Stimulated activated CD4-positive, alpha-beta T cell treated with anti-CD3 and anti-CD28 coated beads, Interleukin-15, amount 100 ng/mL, for 48 hours (primary cell): Measurements from ENCODE around the gene CDK11B.
"Not testable (repeated sequence)": the region's sequence is repeated elsewhere in the genome, so short reads cannot be mapped to it uniquely, and the experiment has no call there.

Source experiments
- DNase-seq, 2 donors: peaks; one replicate each; pipeline ENCODE4 v3.0.0-alpha.2; 2020; ENCODE audit warnings: low read depth in 2 of 2

The CDK11B gene

DNA sequence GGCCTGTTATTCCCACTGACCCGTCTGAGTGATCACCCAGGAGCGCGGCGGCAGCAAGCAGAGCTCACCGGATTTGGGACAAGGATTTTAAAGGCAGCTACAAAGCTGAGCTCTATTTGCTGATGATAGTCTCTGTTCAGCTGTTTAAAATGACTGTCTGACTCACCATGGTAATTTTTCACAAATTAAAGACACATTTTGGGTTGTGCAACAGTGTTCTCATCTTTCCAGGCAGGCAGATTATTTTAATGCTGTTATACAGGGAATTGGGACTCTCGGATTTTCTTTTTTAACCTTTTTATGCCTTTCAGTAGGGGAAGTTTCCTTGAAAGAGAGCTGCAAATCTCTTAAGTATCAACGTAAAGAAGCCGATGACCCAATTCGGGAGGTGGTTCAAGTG lies 3.6 kb upstream of the CDK11B start:
- not testable (repeated sequence) for DNase-seq

DNA sequence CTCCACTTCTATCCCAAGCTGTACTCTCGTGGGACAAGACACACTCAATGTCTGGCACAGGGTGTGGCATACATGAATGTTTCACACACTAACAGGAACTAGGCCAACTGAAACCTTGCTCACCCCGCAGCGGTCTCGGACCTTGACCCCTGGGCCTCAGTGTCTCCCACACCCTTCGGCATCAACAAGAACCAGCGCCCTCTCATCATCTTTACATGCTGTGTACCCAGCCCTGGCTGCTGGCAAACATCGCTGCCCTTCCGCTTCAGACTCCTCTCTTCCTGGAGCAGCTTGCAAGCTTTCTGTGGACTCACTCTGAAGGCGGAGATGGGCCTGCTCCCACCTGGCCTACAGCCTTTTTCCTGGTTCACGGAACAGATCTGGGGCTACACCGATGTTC lies 10.5 kb downstream of the CDK11B start:
- DNase-seq = not testable (repeated sequence)

DNA sequence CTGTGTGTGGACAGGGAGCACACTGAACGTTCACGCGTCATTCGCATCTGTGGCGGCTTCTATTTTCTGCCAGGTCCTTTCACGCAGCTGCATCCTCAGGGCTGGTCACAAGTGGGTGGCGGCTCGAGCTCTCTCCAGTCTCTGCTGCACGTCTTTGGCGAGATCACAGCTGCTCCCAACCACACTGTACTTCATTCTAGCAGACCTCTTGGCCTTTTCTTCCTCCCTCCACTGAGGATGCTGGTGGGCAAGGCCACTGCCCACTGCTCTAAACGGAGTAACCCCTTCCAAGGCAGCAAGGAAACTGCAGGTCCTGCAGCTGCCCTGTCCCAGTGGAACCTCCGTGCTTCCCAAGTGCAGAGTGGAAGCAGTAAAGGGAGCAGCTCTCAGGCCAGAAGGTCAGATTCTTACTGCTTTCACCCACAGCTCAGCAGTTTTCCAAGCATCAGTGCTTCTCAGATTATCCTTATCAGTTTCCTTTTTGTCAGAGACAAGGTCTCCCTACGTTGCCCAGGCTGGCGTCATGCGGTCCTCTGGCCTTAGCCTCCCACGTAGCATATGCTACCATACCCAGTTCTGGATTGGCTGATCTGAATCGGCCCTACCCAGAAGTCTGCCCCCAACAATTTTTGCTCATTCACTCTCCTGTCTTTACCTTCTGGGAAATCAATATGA lies 11.1 kb downstream of the CDK11B start:
- not testable (repeated sequence) for DNase-seq

DNA sequence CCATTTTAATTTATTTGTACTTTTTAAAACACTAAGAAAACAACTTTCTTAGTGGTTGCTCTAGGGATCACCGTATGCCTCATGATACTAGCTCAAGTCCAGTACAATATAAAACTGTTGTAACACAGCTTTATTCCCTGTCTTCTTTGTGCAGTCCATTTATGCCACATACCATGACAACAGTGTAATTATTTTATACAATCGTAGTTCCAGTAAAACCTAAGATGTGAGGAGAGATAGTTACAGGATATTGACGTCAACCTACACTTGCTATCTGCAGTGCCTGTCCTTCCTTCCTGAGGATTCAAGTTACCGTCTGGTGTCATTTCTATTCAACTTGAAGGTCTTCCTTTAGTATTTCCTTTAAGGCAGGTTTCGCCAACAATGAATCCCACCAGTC lies 12.5 kb downstream of the CDK11B start:
- DNase-seq = not testable (repeated sequence)

DNA sequence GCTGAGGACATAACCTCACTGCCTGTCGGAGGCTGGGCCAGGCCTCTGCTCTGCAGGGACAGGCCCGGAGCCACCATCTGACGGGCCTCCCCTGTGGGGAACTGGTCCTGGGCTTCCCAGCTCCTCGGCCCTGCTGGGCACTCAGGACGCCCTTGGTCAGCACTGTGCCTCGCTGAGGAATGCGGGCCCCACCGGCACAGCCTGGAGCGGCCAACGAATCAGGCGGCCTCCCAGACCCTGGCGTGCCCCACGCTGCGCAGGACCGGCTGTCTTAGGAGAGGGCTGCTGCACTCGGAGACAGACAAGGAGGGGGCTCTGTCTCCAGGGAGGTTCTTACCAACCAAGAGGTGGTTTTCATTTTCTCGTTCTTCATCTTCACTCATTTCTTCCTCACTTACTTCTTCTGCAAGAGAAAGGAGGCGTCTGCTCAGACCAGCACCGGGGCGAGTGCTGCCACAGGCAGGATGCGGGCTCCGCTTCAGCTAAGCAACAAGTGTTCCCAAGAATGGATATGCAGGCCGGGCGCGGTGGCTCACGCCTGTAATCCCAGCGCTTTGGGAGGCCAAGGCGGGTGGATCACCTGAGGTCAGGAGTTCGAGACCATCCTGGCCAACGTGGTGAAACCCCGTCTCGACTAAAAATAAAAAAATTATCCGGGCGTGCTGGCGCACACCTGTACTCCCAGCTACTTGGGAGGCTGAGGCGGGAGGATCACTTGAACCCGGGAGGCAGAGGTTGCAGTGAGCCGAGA lies 17.9 kb downstream of the CDK11B start:
- DNase-seq = not testable (repeated sequence)

DNA sequence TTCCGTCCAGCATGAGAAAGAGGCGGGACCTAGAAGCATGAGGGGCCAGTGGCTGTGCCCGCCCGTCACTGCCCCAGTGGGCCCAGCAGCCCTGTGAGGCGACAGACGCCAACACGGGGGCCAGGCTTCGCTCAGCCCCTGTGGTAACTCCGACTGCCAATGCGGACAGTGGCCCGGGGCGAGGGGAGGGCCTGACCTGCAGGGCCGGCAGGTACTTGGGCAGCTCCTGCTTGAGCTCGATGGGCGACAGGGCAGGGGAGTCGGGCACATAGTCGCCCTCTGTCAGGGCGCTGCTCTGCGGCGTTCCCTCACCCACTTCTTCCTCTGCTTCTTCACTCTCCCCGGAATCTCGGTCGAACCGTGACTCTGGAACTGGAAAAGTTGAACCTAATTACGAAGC lies 18.7 kb downstream of the CDK11B start:
- DNase-seq = not testable (repeated sequence)

DNA sequence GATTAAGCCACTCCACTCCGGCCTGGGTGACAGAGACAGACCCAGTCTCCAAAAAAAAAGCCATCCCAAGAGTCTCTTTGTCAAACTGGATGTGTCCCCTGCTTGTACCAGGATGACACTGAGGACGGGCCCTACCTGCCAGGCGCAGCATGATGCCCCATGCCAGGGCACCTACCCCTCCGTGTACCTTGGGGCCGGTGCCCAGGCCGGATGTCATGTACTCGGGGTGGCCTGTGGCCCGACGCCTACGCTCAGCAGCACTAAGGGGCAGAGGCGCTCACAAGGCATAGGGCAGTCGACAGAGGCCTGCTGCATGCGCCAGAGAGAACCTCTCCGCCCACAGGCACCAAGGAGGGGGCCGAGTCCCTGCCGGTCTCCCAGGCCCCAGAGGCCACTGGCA lies 19.4 kb downstream of the CDK11B start:
- DNase-seq = not testable (repeated sequence)

DNA sequence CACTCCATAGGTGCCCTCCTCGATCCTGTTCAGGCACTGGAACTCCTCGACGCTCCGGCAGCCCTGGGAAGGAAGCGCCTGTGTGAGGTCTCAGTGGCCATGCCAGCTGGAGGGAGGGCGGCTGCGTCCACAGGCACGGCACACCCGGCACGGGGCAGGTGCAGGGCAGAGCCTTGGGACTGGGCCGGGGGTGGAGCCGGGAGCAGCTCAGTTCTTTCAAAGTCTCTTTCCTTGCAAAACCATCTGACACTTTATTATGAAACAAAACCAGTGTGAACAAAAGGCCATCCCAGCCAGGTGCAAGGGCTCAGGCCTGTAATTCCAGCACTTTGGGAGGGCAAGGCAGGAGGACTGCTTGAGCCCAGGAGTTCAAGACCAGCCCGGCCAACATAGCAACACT lies 20.3 kb downstream of the CDK11B start:
- DNase-seq = not testable (repeated sequence)

DNA sequence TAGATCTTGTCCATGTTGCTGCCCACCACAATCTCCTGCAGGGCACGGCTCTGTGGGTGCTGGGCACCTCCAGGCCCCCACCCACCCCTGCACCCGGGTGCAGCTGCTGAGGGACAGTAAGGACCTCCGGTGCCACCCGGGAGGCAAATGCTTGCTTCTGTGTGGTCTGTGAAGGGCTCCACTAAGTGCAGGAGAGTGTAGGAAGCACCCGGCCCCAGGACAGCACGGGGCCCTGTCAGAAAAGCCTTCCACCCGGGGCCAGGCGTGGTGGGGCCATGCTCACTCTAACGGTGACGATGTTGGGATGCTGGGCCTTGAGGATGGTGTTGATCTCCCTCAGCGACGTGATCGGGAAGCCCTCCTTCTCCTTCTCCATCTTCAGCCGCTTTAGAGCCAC lies 21.3 kb downstream of the CDK11B start:
- not testable (repeated sequence) for DNase-seq

DNA sequence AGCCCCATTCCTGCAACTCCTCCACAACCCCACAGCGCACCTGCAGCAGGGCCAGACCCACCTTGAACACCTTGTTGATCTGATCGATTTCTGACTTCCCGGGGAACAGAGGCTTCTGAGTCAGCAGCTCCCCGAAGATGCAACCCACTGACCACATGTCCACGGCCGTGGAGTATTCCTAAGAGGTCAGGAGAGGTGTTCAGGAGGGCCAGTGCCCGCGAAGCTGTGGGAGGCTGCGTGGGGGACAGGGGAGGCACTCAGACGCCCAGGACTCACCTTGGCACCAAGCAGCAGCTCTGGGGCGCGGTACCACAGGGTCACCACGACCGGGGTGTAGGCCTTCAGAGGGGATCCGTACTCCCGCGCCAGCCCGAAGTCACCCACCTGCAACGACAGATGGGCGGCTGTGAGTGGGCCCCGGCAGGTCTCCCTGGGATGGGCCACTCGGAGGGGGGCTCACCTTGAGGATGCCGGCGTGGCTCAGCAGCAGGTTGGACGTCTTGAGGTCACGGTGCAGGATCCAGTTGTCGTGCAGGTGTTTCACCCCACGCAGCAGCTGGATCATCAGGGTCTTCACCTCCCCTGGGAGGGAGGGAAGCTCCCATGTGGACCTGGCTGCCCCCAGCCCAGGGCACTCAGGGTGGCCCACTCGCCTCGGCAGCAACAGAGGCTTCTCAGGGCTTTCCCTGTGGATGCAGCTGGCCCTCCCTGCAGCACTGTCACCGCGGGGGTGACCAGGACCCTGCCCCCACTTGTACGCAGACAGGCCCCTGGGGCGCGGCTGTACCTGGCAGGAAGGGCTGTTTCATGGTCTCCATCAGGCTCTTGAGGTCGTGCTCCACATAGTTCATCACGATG lies 22.0 kb downstream of the CDK11B start:
- DNase-seq = not testable (repeated sequence)

DNA sequence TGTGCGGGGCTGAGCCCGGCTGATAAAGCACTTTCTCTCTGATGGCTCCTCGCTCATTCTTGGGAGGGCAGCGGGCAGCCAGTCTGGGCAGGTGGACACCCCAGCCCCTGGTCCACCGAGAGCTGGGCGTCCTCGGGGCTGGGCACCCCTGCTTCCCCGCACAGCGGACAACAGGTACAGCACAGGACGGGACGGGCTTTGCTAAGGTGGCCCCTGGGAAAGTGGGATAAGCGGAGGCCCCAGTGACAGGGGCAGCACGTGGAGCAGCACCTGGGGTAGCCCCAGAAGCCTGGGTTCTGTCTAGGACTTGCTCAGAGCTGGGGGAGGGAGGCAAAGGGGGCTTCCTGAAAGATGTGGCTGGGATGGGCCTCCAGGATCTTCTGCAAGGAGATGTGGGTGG lies 24.2 kb downstream of the CDK11B start:
- DNase-seq = not testable (repeated sequence)

DNA sequence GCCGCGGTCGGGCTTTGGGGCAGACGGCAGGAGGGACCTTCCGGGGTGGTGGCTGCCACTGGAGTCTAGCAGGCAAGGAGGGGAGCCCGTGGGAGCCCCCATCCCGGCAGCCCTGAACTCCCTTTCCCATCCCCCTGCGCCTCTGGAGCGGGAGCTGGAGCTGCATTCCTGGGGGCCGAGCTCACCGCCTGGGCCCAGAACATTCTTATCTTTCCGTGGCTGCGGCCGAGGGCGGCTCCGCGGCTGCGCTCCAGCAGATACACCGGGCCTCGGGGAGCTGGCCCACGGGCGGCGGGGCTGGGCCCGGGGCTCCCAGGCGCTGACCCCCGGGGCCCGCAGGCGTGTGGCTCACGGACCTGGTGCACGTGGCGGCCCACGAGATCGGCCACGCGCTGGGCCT lies 25.4 kb downstream of the CDK11B start:
- not testable (repeated sequence) for DNase-seq

DNA sequence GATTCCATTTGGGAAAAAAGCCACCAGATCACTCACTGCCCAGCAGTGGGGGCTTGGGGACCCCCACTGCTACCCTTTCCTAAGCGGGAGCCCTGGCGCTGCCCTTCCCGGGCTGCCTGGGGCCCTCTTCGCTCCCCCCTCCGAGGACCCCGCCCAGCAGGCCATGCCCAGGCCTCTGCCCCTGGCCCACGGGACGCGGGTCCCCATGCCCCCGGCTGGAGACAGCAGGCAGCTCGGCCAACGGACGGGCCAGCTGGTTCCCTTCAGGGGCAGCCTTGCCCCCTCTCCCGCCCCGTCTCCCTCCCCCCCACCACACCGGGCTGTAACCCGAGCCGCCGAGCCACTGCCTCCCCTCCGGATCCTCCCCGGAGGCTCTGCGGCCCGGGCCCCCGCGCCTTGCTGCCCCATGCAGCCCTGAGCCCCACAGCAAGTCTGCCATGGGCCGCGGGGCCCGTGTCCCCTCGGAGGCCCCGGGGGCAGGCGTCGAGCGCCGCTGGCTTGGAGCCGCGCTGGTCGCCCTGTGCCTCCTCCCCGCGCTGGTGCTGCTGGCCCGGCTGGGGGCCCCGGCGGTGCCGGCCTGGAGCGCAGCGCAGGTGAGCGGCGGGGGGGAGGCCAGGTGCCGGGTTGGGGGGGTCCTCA lies 26.9 kb downstream of the CDK11B start, which contains the start of gene MMP23B:
TSS of gene MMP23B (plus strand) at position 392 of the 639 bp plus-strand sequence. CDS start at position 438, 46 bp downstream.
- DNase-seq = no peak

DNA sequence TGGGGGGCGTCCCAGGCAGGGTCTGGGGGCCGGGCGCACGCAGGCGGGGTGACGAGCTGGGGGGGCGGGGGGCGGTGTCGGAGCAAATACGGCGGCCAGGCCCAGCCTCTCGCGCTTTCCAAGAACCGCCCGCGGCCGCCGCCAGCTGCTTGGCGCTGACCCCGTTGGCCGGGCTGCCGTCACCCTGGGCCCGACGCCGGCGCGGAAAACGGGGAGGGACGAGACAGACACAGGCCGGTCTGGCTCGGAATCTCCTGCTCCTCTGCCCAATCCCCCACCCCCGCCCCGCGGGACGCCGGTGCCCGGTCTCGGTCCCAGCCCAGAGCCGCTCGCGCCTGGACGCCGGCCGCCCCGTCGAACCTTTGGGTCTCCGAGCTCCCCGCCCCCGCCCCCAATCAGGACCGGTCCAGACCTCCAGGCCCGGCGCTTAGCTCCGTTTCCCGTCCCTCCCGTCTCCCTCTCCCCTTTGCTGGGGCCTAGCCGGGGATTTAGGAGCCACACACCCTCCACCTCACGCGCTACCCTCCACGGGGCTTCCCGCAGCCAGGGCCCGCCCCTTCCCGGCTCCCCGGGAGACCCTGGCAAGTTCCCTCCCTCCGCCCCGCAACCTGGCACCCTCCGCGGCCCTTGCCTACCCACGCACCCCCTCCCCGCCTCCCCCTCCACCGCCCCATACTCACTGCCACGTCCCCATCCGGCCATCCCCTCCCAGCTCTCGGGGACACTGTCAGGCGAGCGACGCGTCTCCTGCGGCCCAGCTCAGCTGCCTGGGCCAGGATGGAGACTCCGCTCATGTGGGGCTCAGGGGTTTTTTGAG lies 27.6 kb downstream of the CDK11B start:
- no peak for DNase-seq

DNA sequence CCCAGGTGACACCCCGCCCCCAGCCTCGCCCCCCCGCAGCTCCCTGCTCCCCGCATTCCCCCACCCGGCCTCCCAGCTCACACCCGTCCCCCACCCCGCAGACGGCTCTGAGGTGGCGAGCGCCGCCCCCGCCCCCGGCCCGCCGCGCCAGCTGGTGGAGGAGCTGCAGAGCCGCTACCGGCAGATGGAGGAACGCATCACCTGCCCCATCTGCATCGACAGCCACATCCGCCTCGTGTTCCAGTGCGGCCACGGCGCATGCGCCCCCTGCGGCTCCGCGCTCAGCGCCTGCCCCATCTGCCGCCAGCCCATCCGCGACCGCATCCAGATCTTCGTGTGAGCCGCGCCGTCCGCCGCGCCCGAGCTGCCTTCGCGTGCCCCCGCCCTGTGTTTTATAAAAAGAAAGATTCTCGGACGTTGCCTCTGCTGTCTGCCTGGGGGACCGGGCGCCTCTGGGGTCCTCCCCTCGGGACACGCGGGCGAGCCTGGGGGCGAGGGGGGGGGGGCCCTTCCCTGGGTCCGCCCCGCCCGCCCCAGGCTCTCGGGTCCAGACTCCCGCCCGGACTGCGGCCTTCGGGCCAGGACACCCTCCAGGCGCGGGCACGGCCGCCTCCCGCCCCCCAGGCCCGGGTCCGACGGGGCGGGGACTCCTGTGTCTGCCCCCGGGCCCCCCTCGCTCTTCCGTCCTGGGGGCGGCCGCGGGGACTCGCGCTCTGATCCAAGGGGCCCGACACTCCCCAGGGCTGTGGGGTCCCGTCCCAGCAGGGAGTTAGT lies 28.4 kb downstream of the CDK11B start:
- peak; percentile 89 for DNase-seq

DNA sequence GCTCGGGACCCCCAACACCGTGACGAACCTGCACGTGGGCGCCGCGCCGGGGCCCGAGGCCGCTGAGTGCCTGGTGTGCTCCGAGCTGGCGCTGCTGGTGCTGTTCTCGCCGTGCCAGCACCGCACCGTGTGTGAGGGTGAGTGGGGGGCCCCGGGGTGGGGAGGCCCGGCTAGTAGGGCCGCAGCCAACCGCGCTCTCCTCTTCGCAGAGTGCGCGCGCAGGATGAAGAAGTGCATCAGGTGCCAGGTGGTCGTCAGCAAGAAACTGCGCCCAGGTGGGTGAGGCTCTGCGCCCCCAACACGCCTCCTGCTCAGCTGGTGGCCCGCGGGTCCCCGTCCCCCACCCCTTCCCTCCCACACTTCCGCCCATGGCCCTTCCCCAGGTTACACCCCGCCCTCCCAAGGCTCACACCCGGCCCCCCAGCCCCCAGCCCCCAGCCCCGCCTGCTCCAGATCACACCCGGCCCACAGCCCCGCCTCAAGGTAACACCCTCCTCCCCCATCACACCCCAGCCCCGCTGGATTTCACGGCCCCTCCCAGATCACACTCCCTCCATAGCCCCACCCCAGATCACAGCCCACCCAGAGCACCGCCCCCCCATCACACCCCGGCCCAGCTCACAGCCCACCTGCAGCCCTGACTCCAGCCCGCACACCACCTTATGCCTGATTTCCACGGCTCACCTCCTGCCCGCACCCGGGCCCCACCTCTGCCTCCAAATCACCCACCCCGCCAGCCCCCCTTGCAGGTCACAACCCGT lies 29.2 kb downstream of the CDK11B start:
- DNase-seq = peak; percentile 41 to 42

DNA sequence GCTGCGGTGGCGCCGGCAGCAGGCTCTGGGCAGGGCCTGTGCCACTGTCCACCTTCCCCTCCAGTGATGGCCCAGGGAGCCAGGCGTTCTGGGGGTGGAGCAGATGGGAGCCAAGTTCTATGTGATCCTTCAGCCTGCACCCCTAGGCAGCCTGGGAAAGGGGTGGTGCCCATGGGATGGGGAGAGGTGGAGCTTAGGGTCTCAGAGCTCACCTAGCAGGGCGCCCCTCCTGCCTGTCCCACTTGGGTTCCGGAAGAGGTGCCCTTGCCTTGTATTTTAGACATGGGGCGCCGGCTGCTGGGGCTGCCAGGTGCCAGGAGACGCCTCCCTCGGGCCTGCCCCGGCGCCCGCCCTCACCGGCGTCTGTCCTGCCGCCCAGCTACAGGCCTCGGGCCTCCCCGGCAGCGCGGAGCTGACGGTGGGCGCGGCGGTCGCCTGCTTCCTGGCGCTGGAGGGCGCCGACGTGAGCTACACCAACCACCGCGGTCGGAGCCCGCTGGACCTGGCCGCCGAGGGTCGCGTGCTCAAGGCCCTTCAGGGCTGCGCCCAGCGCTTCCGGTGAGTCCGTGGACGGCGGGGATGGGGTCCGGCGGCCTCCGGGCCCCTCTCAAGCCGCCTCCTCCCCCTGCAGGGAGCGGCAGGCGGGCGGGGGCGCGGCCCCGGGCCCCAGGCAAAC lies 29.9 kb downstream of the CDK11B start:
- peak in 1 of 2 donors; percentile 41 for DNase-seq

DNA sequence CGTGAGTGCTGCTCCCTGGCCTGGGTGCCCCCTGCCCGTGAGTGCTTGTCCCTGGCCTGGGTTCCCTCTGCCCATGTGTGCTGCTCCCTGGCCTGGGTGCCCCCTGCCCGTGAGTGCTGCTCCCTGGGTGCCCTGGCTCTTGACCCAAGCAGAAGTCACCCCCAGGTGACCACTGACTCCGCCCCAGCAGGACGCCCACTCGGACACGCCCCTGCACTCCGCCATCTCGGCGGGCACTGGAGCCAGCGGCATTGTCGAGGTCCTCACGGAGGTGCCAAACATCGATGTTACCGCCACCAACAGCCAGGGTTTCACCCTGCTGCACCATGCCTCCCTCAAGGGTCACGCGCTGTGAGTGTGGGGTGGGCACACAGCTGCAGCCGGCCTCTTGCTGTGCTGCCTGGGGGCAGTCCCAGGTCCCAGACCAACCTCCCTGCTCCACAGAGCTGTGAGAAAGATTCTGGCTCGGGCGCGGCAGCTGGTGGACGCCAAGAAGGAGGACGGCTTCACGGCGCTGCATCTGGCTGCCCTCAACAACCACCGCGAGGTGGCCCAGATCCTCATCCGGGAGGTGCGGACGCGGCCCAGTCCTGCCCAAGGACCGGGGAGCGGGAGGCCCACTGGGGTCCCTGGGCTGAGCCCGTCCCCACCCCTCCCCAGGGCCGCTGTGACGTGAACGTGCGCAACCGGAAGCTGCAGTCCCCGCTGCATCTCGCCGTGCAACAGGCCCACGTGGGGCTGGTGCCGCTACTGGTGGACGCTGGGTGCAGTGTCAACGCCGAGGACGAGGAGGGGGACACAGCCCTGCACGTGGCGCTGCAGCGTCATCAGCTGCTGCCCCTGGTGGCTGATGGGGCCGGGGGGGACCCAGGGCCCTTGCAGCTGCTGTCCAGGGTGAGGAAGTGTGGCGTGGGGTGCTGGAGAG lies 30.7 kb downstream of the CDK11B start:
- no peak for DNase-seq
